Caki2 (cell line): ENCODE results near the gene FOXB2. TPM values are rescaled to one million over a fixed set of nuclear protein-coding genes. Genes with fewer than 3 reads are reported as not detected.
"Not testable (repeated sequence)": the region's sequence is repeated elsewhere in the genome, so short reads cannot be mapped to it uniquely, and the experiment has no call there.

Experiments
- DNase-seq: peaks from one replicate; pipeline ENCODE4 v3.0.0-alpha.2; 2015; ENCODE audit warnings: low read depth
- in situ Hi-C: cut with HindIII; loops from 2 replicates; pipeline ENCODE4 v1.10.0; 2016; ENCODE audit warnings: low sequenced_read_pairs, low pct_unique_long_range_greater_than_20kb, mixed read lengths
- total RNA-seq: library from RNA; depleted of rRNA; stranded (reverse); fragments of >200 nt; shearing (Covaris generic); gene quantifications from 2 replicates; pipeline ENCODE4 v1.2.3, GENCODE V29; 2014; ENCODE audit warnings: low replicate concordance; rRNA removed

Gene FOXB2
- total RNA-seq, 1 experiment from 2014 or later: not detected

DNA sequence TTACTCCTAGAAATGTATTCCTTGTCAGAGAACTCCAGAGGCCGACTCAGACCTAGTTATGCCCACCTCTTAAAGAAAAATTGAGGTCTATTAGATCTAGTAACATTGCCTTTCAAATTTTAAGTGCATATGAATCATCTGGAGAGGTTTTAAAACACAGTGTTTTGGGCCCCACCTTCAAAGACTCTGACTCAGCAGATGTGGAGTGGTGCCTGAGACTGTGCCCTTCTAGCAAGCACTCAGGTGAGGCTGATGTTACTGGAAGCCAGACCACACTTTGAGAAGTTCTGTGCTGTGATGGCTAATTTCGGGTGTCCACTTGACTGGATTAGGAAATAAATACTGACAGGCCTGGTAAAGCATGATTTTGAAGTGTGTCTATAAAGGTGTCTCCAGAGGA, 10.6 kb downstream of the FOXB2 start:
- no peak for DNase-seq
- in situ Hi-C loops: no loop called here

DNA sequence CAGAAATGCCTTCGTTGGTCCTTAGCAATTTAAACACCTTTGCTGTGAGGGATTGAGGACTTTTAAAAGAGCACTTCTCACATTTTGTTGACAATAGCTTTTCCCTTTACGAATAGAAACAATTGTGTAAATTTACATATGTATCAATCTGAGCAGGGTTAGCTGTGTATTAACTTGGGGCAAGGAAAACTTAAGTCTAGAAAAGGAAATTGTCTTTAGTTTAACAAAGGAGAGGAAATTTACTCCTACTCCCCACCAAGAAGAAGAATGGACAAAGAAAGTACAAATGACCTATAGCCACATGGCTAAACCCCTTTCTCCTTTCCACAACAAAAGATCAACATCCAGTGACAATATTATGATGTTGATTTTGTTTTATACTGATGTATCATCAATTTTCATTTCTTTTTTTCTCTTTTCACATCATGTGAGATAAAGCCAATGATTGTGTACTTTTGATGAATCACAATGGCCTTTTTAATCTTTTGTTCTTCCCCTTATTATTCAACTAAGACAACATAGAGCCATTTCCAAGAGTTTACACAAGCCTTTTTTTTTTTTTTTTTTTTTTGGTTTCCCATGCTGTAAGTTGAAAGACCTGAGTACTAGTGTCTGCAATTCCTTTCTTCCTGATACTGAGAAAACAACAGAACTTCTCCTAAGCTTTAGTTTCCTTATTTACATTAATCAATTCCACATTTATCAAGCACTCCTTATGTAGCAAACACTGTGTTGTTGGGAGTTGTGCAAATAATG, 19.0 kb downstream of the FOXB2 start:
- in situ Hi-C loops: no loop called here
- no peak for DNase-seq

DNA sequence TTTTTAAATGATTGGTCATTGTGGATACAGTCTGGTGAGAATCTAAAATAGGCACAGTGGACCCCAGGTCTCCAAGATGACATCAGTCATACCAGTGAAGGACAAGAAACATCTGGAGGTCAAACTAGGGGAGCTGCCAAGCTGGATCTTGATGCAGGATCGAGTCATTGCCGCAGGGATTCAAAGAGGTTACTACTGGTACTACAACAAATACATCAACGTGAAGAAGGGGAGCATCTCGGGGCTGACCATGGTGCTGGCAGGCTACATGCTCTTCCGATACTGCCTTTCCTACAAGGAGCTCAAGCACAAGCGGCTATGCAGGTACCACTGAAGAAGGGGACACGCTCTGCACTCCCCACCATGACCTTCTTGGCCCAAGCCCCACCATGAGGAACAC, 20.9 kb downstream of the FOXB2 start:
- in situ Hi-C loops: no loop called here
- no peak for DNase-seq

DNA sequence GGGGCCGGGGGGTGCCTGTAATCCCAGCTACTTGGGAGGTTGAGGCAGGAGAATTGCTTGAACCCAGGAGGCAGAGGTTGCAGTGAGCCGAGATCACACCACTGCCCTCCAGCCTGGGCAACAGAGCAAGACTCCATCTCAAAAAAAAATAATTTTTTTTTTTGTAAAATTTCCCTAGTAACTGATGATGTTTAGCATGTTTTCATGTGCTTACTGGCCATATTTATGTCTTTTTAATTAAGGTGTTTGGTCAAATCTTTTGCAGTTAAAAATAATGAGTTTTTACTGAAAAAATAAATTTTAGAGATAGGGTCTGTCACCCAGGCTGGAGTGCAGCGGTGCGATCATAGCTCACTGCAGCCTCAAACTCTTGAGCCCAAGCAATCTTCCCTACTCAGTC, 24.3 kb downstream of the FOXB2 start:
- DNase-seq, in situ Hi-C loops: not testable (repeated sequence)

DNA sequence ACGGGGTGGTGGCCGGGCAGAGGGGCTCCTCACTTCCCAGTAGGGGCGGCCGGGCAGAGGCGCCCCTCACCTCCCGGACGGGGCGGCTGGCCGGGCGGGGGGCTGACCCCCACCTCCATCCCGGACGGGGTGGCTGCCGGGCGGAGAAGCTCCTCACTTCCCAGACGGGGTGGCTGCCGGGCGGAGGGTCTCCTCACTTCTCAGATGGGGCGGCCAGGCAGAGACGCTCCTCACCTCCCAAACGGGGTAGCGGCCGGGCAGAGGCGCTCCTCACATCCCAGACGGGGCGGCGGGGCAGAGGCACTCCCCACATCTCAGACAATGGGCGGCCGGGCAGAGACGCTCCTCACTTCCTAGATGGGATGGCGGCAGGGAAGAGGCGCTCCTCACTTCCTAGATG, 41.2 kb downstream of the FOXB2 start:
- in situ Hi-C loops, DNase-seq: not testable (repeated sequence)

DNA sequence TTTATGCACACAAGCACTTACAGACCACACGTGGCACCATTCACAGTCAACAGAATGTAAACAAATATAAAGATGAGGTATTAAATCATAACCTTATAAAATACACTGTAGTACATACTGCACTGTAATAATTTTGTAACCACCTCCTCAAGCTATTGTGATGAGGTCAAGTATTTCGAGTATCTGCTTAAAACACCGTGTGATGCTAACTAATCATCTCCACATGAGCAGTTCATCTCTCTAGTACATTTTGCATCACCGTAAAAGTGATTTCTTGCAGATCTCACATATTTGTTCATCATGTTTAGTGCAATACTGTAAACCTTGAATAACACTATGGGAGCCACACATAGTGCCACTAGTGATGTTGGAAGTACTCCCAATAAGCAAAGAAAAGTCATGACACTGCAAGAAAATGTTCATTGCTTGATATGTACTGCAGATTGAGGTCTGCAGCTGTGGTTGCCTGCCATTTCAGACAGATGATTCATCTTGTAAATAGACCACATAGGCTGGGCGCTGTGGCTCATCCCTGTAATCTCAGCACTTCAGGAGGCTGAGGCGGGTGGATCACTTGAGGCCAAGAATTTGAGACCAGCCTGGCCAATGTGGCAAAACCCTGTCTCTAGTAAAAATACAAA, 44.3 kb downstream of the FOXB2 start:
- DNase-seq: peak; percentile 46
- in situ Hi-C loops: no loop called here

DNA sequence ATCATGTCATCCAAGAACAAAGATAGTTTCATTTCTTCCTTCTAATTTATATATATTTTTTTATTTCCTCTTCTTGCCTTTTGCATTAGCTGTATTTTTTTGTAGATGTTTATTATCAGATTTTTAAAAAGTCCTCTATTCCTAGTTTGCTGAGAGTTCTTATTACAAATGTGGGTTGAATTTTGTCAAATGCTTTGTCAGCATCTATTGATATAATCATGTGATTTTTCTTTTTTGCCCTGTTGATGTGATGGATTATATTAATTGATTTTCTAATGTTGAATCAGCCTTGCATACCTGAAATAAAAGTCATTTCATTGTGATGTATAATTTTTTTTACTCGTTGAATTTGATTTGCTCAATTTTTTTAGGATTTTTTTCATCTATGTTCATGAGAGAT, 46.9 kb downstream of the FOXB2 start:
- in situ Hi-C loops: no loop called here
- no peak for DNase-seq

Other genes starting within 250 kb of the FOXB2 start
- gene PRUNE2, start 113.5 kb upstream of the FOXB2 start, total RNA-seq: 6.6 TPM in 1 of 2 replicates, not detected in the other
- gene VPS13A, start 157.9 kb downstream of the FOXB2 start, total RNA-seq: 2.6 and 4.6 TPM in 2 replicates